ENCODE results near the gene NXPE4. TPM values are rescaled to one million over a fixed set of nuclear protein-coding genes. Genes with fewer than 3 reads are reported as not detected.
"Not testable (repeated sequence)": the region's sequence is repeated elsewhere in the genome, so short reads cannot be mapped to it uniquely, and the experiment has no call there.

NXPE4 gene
- total and polyA plus RNA-seq, 2 of the 8 experiments (the other 6 are each of a cell fraction or from before 2014, with no cell fraction given), result not detected

GRCh38 chr11:114604179-114604813 lies 8.7 kb upstream of the NXPE4 start (continued):
- TF ChIP-seq EP300 (IDR thresholded peaks at IDR 0.05; ENCODE audit: borderline replicate concordance in 1 of 2, low read depth in 2 of 2, low read length in 2 of 2) (no peak), ASH2L (IDR thresholded peaks at IDR 0.05; ENCODE audit: low read length) (no peak)

DNA sequence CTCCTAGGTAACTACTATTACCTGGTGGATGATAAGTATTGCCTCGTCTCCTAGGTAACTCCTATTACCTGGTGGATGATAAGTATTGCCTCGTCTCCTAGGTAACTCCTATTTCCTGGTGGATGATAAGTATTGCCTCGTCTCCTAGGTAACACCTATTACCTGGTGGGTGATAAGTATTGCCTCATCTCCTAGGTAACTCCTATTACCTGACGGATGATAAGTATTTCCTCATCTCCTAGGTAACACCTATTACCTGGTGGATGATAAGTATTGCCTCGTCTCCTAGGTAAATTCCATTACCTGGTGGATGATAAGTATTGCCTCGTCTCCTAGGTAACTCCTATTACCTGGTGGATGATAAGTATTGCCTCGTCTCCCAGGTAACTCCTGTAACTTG lies 7.6 kb upstream of the NXPE4 start:
- H3K9me3 ChIP-seq (ENCODE audit: insufficient read depth in 2 of 2, low read depth in 1 of 2, low read length in 1 of 2), result peaks cover 8 to 17% of the 10 kb centered on the region in 2 experiments
- H2BK120ac ChIP-seq (replicated peaks; ENCODE audit: low read depth, low read length); H4K20me1 ChIP-seq (replicated peaks in 1 of 2; ENCODE audit: control insufficient read depth in 1 of 2, insufficient read depth in 2 of 2, low read length in 2 of 2); H3K23me2 ChIP-seq (ENCODE audit: low read depth, low read length); H2BK15ac ChIP-seq (ENCODE audit: low read length); H2BK20ac ChIP-seq (ENCODE audit: low read length); H4K8ac ChIP-seq (ENCODE audit: extremely low read depth, insufficient read depth, low read length); CTCF ChIA-PET (ENCODE audit: partially characterized antibody); H3K4me1 ChIP-seq (replicated peaks in 1 of 4; ENCODE audit: control insufficient read depth in 3 of 4, insufficient read depth in 4 of 4, low read length in 3 of 4); H3K14ac ChIP-seq (ENCODE audit: insufficient read length); H3K23ac ChIP-seq (ENCODE audit: insufficient read length); H4K91ac ChIP-seq (replicated peaks; ENCODE audit: insufficient read length, low read length); H3K27ac ChIP-seq (ENCODE audit: low read depth, low read length); H3K36me3 ChIP-seq (ENCODE audit: control insufficient read depth in 2 of 4, insufficient read depth in 4 of 4, low read length in 3 of 4); H3K9ac ChIP-seq (replicated peaks in 1 of 4; ENCODE audit: extremely low read depth in 1 of 4, low read depth in 3 of 4, low read length in 3 of 4); H3K27me3 ChIP-seq (replicated peaks in 1 of 4; ENCODE audit: control insufficient read depth in 3 of 4, extremely low read depth in 1 of 4, insufficient read depth in 3 of 4, low read length in 3 of 4); H3K79me2 ChIP-seq (ENCODE audit: control insufficient read depth in 1 of 2, insufficient read depth in 2 of 2, low read length in 2 of 2); POLR2A ChIA-PET (ENCODE audit: partially characterized antibody); DNase-seq (ENCODE audit: low read depth in 1 of 2, low spot score in 2 of 2); H2BK5ac ChIP-seq (ENCODE audit: low read depth, low read length); H3K4ac ChIP-seq (replicated peaks; ENCODE audit: insufficient read length, low read depth, low read length); H2AK5ac ChIP-seq (ENCODE audit: low read depth, low read length); FAIRE-seq; H3K18ac ChIP-seq (ENCODE audit: extremely low read depth, low read length); H3K4me3 ChIP-seq (ENCODE audit: extremely low read depth in 1 of 4, insufficient read depth in 2 of 4, low read depth in 3 of 4, low read length in 4 of 4); H3K56ac ChIP-seq (replicated peaks; ENCODE audit: insufficient read length, low read depth, low read length); H3K4me2 ChIP-seq (ENCODE audit: insufficient read depth in 1 of 2, low read depth in 2 of 2, low read length in 2 of 2); H4K5ac ChIP-seq (ENCODE audit: insufficient read length, low read depth, low read length); H2BK12ac ChIP-seq (ENCODE audit: low read depth, low read length); H3K79me1 ChIP-seq (ENCODE audit: low read depth, low read length); H2AFZ ChIP-seq (ENCODE audit: low read length): not testable (repeated sequence)
- WGBS, 2 experiments (ENCODE audit: extremely low coverage in 1 of 2, insufficient coverage in 1 of 2, insufficient read length in 1 of 2, insufficient replicate concordance in 2 of 2, low coverage in 1 of 2, low lambda C conversion rate in 2 of 2, missing lambda C conversion rate in 1 of 2), result 87% methylated on average over 7 of the region's 7 CpGs; no CpG with 5 or more reads in 1 of the 2 experiments

Data from H1 (cell line).